MG63 (cell line): Measurements from ENCODE around the gene APBB1IP. TPM values are rescaled to one million over a fixed set of nuclear protein-coding genes. Genes with fewer than 3 reads are reported as not detected.
"Not testable (repeated sequence)": the region's sequence is repeated elsewhere in the genome, so short reads cannot be mapped to it uniquely, and the experiment has no call there.

Source experiments
- DNase-seq: peaks from one replicate; pipeline ENCODE4 v3.0.0-alpha.2; 2020
- H3K27me3 ChIP-seq: fragments of 250-450 bp; sonication (Bioruptor Pico); 2 replicates; pipeline ENCODE4 v1.5.1; 2020; ENCODE audit warnings: mild to moderate bottlenecking, moderate library complexity
- H3K36me3 ChIP-seq: fragments of 250-450 bp; sonication (Bioruptor Pico); 2 replicates; pipeline ENCODE4 v1.5.1; 2020; ENCODE audit warnings: mild to moderate bottlenecking, moderate library complexity
- H3K4me3 ChIP-seq: fragments of 250-450 bp; sonication (Bioruptor Pico); 2 replicates; pipeline ENCODE4 v1.5.1; 2020; ENCODE audit warnings: mild to moderate bottlenecking, moderate library complexity
- H3K9me3 ChIP-seq: fragments of 250-450 bp; sonication (Bioruptor Pico); 2 replicates; pipeline ENCODE4 v1.5.1; 2020; ENCODE audit warnings: mild to moderate bottlenecking, moderate library complexity
- total RNA-seq: library from RNA; depleted of rRNA; stranded (reverse); fragments of >200 nt; shearing (Covaris generic); gene quantifications from 2 replicates; pipeline ENCODE4 v1.2.3, GENCODE V29; 2014; ENCODE audit warnings: low replicate concordance; rRNA removed

Gene APBB1IP
- total RNA-seq, 1 experiment from 2014 or later, result not detected

GRCh38 chr10:26606389-26606877 lies 168.3 kb downstream of the APBB1IP start:
- not testable (repeated sequence) for DNase-seq, H3K4me3 ChIP-seq, H3K9me3 ChIP-seq, H3K27me3 ChIP-seq, H3K36me3 ChIP-seq

GRCh38 chr10:26612151-26612915 lies 174.2 kb downstream of the APBB1IP start:
- DNase-seq, result peak; percentile 24
- H3K36me3 ChIP-seq, result no peaks in the 10 kb centered on the region
- H3K4me3 ChIP-seq, result no peak overlapping the region
- H3K9me3 ChIP-seq, result no peaks in the 10 kb centered on the region
- H3K27me3 ChIP-seq, result no peaks in the 10 kb centered on the region

Other genes with a start within 250 kb of the APBB1IP start
- gene GAD2, start 221.6 kb upstream of the APBB1IP start, total RNA-seq, result not detected in 2 replicates